Erythroblast (primary cell): Measurements from ENCODE around the gene DGLUCY.
"Not testable (repeated sequence)": the region's sequence is repeated elsewhere in the genome, so short reads cannot be mapped to it uniquely, and the experiment has no call there.

Experiments
- DNase-seq, 2 experiments: peaks; one replicate each; lab custom pipeline; 2025; lab: John Stamatoyannopoulos, UW
- GATA1 ChIP-seq: IDR thresholded peaks from 2 replicates; pipeline ENCODE4 v1.6.1; 2011; ENCODE audit warnings: low read depth, mild to moderate bottlenecking, control low read depth, low read length, moderate library complexity
- POLR2A ChIP-seq: IDR thresholded peaks from 2 replicates; pipeline ENCODE4 v1.6.1; 2011; ENCODE audit warnings: mild to moderate bottlenecking, low read length

The DGLUCY gene

GRCh38 chr14:91113829-91114078 is at the start of gene DGLUCY:
TSS of gene DGLUCY (plus strand) at chr14:91114073. CDS start at chr14:91160295, 46,222 bp downstream.
- TF ChIP-seq GATA1 (no peak), POLR2A (no peak)
- DNase-seq, result peak in 1 of 2 experiments; percentile 76

DNA sequence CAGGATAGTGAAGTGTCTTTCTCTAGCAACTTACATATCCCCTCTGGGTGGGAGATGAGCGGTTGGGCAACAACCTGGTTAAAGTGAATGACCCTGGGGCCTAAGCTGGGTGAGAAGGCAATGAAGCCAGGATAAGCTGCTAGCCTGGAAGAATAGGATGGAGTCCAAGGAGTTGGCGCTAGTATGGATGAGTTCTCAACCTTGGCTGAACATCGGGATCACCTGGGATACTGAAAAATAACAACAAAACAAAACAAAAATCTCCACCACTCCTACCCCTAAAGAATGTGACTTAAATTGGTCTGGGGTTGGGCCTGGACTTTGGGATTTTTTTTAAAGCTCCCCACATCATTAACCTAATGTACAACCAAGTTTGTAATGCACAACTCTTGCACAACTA is 48.6 kb upstream of the DGLUCY start:
- no peak for TF ChIP-seq GATA1
- TF ChIP-seq POLR2A, result no peak
- no peak for DNase-seq

DNA sequence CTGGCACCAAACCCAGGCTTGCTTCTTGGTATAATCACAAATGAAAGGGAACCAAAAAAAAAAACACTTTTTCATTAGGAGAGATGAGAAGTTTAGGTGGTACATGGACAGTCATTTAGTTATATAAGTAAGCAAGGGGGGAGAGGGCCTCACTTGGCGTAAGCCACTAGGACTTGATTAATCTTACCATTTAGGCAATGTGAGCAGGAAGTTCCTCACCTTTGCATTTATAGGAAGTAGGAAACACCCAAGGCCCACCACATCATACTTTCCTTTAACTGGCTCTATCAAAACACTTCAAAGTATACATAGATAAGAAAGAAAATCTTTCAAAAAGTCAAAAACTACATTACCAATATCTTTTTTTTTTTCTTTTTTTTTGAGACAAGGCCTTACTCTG is 46.7 kb upstream of the DGLUCY start:
- no peak for DNase-seq

DNA sequence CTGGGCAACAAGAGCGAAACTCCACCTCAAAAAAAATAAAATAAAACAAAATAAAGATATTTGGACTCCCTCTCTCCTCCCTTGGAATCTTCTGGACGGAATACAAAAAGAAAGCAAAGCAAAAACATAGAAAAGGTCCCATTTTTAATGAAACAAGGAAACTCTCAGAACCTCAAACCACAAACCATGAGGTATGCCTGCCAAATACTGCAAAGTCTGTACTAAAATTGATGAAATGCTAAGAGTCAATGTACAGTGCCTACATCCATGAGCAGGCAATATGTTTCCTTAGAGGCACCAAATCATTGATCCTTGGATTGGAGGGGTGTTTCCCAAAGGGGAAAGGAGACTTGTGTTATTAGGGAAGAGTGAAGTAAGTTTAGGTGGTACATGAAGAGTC is 45.2 kb upstream of the DGLUCY start:
- TF ChIP-seq POLR2A, result no peak
- no peak for TF ChIP-seq GATA1
- DNase-seq, result no peak

More for the DNA sequence above, 46.7 kb upstream of the DGLUCY start:
- TF ChIP-seq POLR2A, result no peak
- no peak for TF ChIP-seq GATA1

- DNase-seq, result no peak
- TF ChIP-seq POLR2A (no peak), GATA1 (no peak)
Measured at GRCh38 chr14:91070572-91070971, 43.3 kb upstream of the DGLUCY start.

GRCh38 chr14:91075553-91075952 is 38.3 kb upstream of the DGLUCY start:
- DNase-seq, result no peak
- TF ChIP-seq GATA1, result no peak
- no peak for TF ChIP-seq POLR2A

- DNase-seq, result no peak
- TF ChIP-seq POLR2A, result no peak
- TF ChIP-seq GATA1, result no peak
Measured at GRCh38 chr14:91078095-91078737, 35.7 kb upstream of the DGLUCY start.

- no peak for DNase-seq
- TF ChIP-seq POLR2A (no peak), GATA1 (no peak)
Measured at GRCh38 chr14:91080071-91080470, 33.8 kb upstream of the DGLUCY start.

DNA sequence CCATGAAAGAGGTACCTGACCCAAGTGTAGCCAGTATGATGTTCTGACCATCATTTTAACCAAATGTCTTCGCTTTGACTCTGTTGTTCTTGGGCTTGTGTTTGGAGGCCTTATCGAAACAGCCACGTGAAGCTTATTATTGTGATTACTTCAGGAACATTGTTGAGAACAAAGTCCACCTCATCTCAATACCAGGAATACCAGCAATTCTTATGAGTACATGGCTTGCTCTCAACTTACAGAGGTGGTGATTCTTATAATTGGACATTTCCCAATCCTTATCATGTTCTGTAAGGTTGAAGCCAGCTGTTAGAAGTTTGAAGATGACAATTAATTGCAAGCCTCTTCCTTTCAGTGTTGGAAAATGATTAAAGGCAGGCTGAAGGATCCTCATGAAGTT is 31.6 kb upstream of the DGLUCY start:
- DNase-seq, result no peak
- no peak for TF ChIP-seq POLR2A
- no peak for TF ChIP-seq GATA1

DNA sequence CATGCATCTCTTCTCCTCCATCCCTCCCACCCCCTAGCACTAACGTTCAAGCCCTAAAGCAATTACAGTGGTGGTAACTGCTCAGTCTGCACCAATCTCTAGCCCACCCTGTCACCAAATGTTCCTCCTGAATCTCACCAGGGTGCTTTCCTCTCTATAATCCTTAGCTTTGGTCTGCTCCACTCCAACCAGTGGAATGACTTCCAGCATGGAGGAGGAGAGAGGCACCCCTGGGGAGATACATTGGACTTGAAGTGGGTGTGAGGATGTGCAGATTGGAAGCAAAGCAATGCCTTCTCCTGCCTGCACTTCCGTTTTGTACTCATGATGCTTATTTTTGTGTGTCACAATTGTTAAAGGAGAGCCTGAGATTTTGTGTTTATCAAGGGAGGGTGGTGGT is 29.4 kb upstream of the DGLUCY start:
- no peak for DNase-seq
- no peak for TF ChIP-seq GATA1
- TF ChIP-seq POLR2A, result no peak

GRCh38 chr14:91087470-91087869 is 26.4 kb upstream of the DGLUCY start:
- not testable (repeated sequence) for DNase-seq

DNA sequence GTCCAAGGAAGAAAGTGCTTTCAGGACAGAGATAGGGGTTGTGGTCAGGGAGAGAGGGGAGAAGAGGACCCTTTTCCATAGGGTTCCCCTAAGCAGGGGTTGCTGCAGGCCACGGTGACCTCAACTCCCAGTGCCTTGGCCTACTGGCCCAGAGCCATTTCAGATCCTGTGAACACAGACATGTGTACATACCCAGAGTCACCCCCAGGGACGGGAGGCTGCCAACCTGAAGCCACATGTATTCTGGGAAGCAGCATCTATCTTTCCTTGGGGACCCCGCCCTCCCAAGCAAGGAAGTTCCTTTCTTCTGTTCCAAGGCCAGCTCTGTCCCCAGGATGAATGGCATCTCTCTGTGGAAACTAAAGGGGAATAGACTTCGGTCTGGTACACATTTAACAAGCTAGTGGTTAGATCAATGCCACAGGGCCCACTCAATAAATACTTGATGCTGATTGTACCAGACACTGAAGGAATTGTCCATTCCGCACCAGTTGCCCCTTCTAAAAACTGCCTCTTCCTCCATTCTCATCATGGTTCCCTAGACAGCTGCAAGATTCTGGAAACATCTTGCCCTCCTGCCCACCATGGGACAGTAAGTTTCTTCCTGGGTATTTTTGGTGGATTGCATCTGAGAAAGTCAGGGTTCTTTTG is 25.2 kb upstream of the DGLUCY start:
- no peak for DNase-seq
- TF ChIP-seq GATA1 (no peak), POLR2A (no peak)

DNA sequence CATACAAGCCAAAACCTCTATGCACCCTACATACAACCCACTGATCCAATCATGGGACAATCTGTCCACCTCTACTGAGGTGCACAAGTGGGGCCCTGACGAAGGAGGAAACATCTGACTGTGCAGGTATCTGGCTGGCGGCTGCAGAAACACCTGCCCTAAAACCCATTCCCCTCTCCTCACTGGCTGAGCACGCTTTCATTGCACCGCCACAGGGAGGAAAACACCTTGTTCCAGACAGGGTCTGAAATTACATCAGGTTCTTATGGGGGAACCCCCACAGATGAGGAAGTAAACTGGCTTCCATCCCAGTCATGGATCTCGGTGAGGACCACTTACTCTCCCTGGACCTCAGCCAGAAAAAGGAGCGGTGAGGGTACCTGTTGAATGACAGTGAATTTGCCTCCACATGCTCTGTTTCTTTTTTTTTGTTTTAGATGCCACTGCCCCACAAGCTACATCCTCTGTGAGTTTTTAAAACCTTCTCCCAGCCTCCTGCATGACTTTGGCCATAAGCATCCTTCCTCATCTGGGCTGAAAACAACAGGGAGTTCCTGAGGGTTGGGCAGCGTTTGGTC is 23.8 kb upstream of the DGLUCY start:
- TF ChIP-seq POLR2A (no peak), GATA1 (no peak)
- no peak for DNase-seq

DNA sequence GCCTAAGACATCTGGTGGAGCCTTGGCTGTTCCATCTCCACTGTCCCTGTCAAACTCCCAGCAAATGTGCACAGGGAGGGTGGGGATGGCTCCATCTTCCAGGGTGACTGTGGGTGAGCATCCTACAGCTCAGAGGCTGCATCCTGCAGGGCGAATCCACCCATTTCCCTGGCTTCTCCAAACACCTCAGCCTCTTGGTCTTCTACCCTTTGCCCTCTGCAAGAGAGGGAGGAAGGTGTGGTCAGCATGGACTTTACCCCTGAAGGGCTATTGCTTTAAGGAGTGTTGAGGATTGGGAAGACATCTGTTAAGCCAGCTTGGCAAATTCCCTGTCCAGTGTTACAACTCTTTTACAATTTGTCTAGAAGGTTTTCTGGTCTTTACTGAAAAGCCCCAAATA is 23.1 kb upstream of the DGLUCY start:
- TF ChIP-seq POLR2A, result no peak
- TF ChIP-seq GATA1, result no peak
- DNase-seq, result no peak

- TF ChIP-seq POLR2A (no peak), GATA1 (no peak)
- DNase-seq, result no peak
Measured at GRCh38 chr14:91092073-91092472, 21.8 kb upstream of the DGLUCY start.

DNA sequence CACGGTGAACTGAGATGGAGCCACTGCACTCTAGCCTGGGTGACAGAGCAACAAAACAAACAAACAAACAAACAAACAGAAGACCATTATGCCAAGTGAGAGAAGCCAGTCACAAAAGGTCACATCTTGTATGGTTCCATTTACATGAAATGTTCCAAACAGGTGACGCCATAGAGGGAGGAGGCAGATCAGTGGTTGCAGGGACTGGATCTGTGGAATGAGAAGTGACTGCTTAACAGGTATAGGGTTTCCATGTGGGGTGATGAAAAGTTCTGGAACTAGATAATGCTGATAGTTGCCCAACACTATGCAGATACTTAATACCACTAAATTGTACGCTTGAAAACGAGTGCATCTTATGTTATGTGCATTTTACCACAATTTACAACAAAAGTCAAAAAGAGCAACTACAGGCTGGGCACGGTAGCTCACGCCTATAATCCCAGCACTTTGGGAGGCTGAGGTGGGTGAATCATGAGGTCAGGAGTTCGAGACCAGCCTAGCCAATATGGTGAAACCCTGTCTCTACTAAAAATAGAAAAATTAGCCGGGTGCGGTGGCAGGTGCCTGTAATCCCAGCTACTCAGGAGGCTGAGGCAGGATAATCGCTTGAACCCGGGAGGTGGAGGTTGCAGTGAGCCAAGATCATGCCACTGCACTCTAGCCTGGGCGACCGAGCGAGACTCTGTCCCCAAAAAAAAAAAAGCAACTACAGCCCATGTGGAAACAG is 20.0 kb upstream of the DGLUCY start:
- DNase-seq, result not testable (repeated sequence)
